Keratinocyte (primary cell): ENCODE data around the gene NDUFAB1. TPM values are rescaled to one million over a fixed set of nuclear protein-coding genes. Genes with fewer than 3 reads are reported as not detected.

ENCODE experiments used
- DNase-seq: peaks from one replicate; pipeline ENCODE4 v3.0.0-alpha.2; 2011; ENCODE audit warnings: low read depth, missing footprints, low spot score
- FAIRE-seq: peaks from 2 replicates; lab custom pipeline; 2011; peaks lifted over from hg19 to GRCh38; lab: Jason Lieb, UNC
- H2AFZ ChIP-seq: 2 replicates; pipeline ENCODE4 v1.6.0; 2012; ENCODE audit warnings: low read length, control low read depth, inconsistent platforms; ENCODE audit not compliant: control insufficient read depth
- H3K27ac ChIP-seq: 2 replicates; pipeline ENCODE4 v1.5.1; 2011; ENCODE audit warnings: low read length; ENCODE audit not compliant: control insufficient read depth, insufficient read depth
- H3K27me3 ChIP-seq: 3 replicates; pipeline ENCODE4 v1.6.0; 2011; ENCODE audit warnings: low read length; ENCODE audit not compliant: control insufficient read depth, insufficient read depth; ENCODE audit errors: extremely low read depth
- H3K36me3 ChIP-seq, 2 experiments: 2 replicates in 1 of 2; 3 replicates in 1 of 2; pipeline ENCODE4 v1.5.1; 2011; ENCODE audit warnings: low read length in 2 of 2, mild to moderate bottlenecking in 1 of 2; ENCODE audit not compliant: control insufficient read depth in 2 of 2, insufficient read depth in 2 of 2; ENCODE audit errors: extremely low read depth in 1 of 2
- H3K4me1 ChIP-seq: 3 replicates; pipeline ENCODE4 v1.5.1; 2011; ENCODE audit warnings: low read length; ENCODE audit not compliant: control insufficient read depth, insufficient read depth; ENCODE audit errors: extremely low read depth
- H3K4me2 ChIP-seq: 3 replicates; pipeline ENCODE4 v1.6.0; 2011; ENCODE audit warnings: low read depth, low read length; ENCODE audit not compliant: control insufficient read depth, insufficient read depth; ENCODE audit errors: extremely low read depth
- H3K4me3 ChIP-seq, 3 experiments: fragments of 200-600 bp in 1 of 3; sonication (generic) in 1 of 3; 2 replicates in 2 of 3; 3 replicates in 1 of 3; pipeline ENCODE4 v1.5.1; 2011 to 2016; ENCODE audit warnings: low read length in 3 of 3, mild to moderate bottlenecking in 3 of 3, control low read depth in 2 of 3, inconsistent platforms in 1 of 3, low read depth in 1 of 3, mixed read lengths in 1 of 3, mixed run types in 1 of 3, moderate library complexity in 1 of 3; ENCODE audit not compliant: control insufficient read depth in 2 of 3, insufficient read depth in 2 of 3; ENCODE audit errors: extremely low read depth in 1 of 3
- H3K79me2 ChIP-seq: 2 replicates; pipeline ENCODE4 v1.6.0; 2012; ENCODE audit warnings: low read length; ENCODE audit not compliant: control insufficient read depth, insufficient read depth
- H3K9ac ChIP-seq: 3 replicates; pipeline ENCODE4 v1.6.0; 2011; ENCODE audit warnings: low read length; ENCODE audit not compliant: control insufficient read depth, insufficient read depth; ENCODE audit errors: extremely low read depth
- H3K9me1 ChIP-seq: 3 replicates; pipeline ENCODE4 v1.6.0; 2011; ENCODE audit warnings: low read length; ENCODE audit not compliant: control insufficient read depth, insufficient read depth; ENCODE audit errors: extremely low read depth
- H3K9me3 ChIP-seq: 2 replicates; pipeline ENCODE4 v1.5.1; 2012; ENCODE audit warnings: low read depth, low read length; ENCODE audit not compliant: control insufficient read depth
- H4K20me1 ChIP-seq: 3 replicates; pipeline ENCODE4 v1.6.0; 2011; ENCODE audit warnings: low read length; ENCODE audit not compliant: control insufficient read depth, insufficient read depth; ENCODE audit errors: extremely low read depth
- CTCF ChIP-seq, 3 experiments: IDR thresholded peaks in 1 of 3; conservative IDR thresholded peaks in 1 of 3; optimal IDR thresholded peaks in 1 of 3; 2 replicates in 2 of 3; 3 replicates in 1 of 3; pipeline versions ENCODE3 to v1.5.1; 2011; ENCODE audit warnings: low read length in 3 of 3, mild to moderate bottlenecking in 3 of 3, moderate library complexity in 2 of 3, control low read depth in 1 of 3, inconsistent platforms in 1 of 3; ENCODE audit not compliant: insufficient read depth in 2 of 3; ENCODE audit errors: extremely low read depth in 1 of 3
- EZH2 ChIP-seq: IDR thresholded peaks from one replicate; pipeline ENCODE4 v1.6.1; 2012; ENCODE audit warnings: inconsistent platforms, mild to moderate bottlenecking, low read length, moderate library complexity
- dilution Hi-C: fragments of 300-500 bp; cut with MboI; formaldehyde crosslinking; loops from one replicate; pipeline ENCODE4 v1.7.0; 2020; ENCODE audit warnings: low sequenced_read_pairs; ENCODE audit not compliant: extremely low pct_ligation_motif_present
- polyA plus RNA-seq, 5 experiments: library from polyadenylated mRNA; depleted of rRNA in 3 of 5; stranded (reverse) in 3 of 5; stranded (forward) in 1 of 5; unstranded in 1 of 5; fragments of >200 nt; gene quantifications; 1 replicate in 1 of 5; 2 replicates in 3 of 5; 3 replicates in 1 of 5; pipeline versions ENCODE4 v1.2.1 to v1.2.3, GENCODE V29; 2011 to 2012; ENCODE audit warnings: missing spikeins in 2 of 5, low read depth in 1 of 5, low replicate concordance in 1 of 5

The NDUFAB1 gene
- polyA plus RNA-seq, 1 donor (not counting 4 experiments of a cell fraction or from before 2014, with no cell fraction given) = 202 TPM

DNA sequence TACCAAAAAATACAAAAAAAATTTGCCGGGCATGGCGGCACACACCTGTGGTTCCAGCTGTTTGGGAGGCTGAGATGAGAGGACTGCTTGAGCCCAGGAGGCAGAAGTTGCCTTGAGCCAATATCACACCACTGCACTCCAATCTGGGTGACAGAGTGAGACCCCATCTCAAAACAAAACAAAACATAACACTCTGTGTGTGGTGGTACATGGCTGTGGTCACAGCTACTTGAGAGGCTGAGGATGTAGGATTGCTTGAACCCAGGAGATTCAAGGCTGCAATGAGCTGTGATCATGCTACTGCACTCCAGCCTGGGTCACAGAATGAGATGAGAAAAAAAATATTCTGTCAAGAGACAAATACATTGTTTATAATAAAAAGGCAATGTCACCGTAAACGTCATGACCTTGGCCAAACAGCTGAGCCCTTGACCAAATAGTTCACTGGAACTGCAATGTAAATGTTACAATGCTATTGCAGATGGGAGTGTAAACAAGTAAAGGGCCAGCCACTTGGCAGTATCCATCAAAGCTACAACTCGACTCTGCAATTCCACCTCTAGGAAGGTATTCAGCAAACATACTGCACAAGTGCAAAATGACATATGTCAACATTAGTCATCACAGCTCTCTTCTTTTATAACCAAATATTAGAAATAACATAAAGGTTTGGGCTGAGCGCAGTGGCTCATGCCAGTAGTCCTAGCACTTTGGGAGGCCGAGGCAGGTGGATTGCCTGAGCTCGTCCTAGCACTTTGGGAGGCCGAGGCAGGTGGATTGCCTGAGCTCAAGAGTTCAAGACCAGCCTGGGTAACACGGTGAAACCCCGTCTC, 55.9 kb downstream of the NDUFAB1 start:
- Histone ChIP-seq H3K4me3 (no peak overlapping the region), H3K27me3 (no peaks in the 10 kb centered on the region), H3K4me2 (no peak overlapping the region), H3K27ac (no peak overlapping the region), H3K4me1 (peaks cover 25% of the 10 kb centered on the region), H4K20me1 (no peaks in the 10 kb centered on the region), H3K9ac (no peak overlapping the region), H3K9me3 (no peaks in the 10 kb centered on the region), H3K9me1 (no peaks in the 10 kb centered on the region), H3K36me3 (peaks cover 6 to 29% of the 10 kb centered on the region in 2 experiments), H2AFZ (no peak overlapping the region), H3K79me2 (no peaks in the 10 kb centered on the region)
- TF ChIP-seq EZH2 (no peak), CTCF (optimal IDR thresholded peaks at IDR 0.05 in 1 of 3, IDR thresholded peaks at IDR 0.05 in 1 of 3, conservative IDR thresholded peaks at IDR 0.05 in 1 of 3; ENCODE audit: extremely low read depth in 1 of 3, insufficient read depth in 2 of 3, low read length in 3 of 3) (no peak)
- DNase-seq = no peak
- dilution Hi-C loops = no loop called here
- peak; percentile 68 for FAIRE-seq

GRCh38 chr16:23538919-23539278, 57.2 kb downstream of the NDUFAB1 start:
- no peaks in the 10 kb centered on the region for H3K9me3 ChIP-seq
- no peak for FAIRE-seq
- DNase-seq = no peak
- peak overlapping the region; percentile 61 for H3K27ac ChIP-seq
- H3K36me3 ChIP-seq = peaks cover 13 to 29% of the 10 kb centered on the region in 2 experiments
- peak overlapping the region; percentile 22 for H3K4me2 ChIP-seq
- H2AFZ ChIP-seq = no peak overlapping the region
- H3K9me1 ChIP-seq = no peaks in the 10 kb centered on the region
- H3K9ac ChIP-seq = no peak overlapping the region
- no peak overlapping the region for H3K4me3 ChIP-seq
- no peaks in the 10 kb centered on the region for H3K79me2 ChIP-seq
- H3K27me3 ChIP-seq = no peaks in the 10 kb centered on the region
- dilution Hi-C loops = no loop called here
- H4K20me1 ChIP-seq = no peaks in the 10 kb centered on the region
- TF ChIP-seq EZH2 (no peak), CTCF (optimal IDR thresholded peaks at IDR 0.05 in 1 of 3, IDR thresholded peaks at IDR 0.05 in 1 of 3, conservative IDR thresholded peaks at IDR 0.05 in 1 of 3; ENCODE audit: extremely low read depth in 1 of 3, insufficient read depth in 2 of 3, low read length in 3 of 3) (no peak)
- peaks cover 25% of the 10 kb centered on the region for H3K4me1 ChIP-seq
